NOMO-1 treated with DMSO at 0.1 percent for 48 hours (cell line): ENCODE measurements around the gene UNC13C.

Experiments used
- DNase-seq: peaks from one replicate; lab custom pipeline; 2025; ENCODE audit not compliant: unreplicated experiment; lab: John Stamatoyannopoulos, UW

The UNC13C gene

DNA sequence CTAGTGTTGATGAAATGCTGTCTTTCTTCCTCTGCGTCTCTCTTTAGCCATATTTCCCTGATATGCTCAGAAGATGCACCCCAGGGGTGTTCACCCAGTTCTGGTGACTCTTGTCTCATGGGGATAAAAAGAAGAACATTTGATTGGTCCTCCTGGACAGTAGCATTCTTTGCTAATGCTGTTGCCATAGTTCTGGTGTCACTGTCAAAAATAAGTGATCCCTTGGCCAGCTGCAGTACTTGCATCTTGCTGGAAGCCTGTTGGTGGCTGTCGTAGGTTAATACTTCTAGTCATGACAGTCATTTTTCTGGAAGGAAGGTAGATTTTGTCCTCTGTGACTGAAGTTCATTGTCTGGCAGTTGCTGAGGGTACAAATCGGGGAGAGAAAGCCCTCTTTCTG, 124.5 kb downstream of the UNC13C start:
- no peak for DNase-seq

DNA sequence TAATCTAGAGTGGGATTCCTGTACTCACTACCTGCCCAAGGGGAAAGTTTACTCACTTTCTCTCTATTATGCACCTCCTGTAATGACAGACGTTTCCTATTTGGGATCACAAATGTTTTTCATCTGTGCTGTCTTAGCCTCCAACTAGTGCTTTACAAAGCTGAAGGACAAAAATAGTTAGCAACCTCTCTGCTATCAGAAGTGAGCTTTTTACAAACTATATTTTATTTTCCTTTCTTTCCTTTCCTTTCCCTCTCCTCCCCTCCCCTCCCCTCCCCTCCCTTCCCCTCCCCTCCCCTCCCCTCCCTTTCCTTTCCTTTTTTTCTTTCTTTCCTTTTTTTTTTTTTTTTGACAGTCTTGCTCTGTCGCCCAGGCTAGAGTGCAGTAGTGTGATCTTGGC, 130.8 kb downstream of the UNC13C start:
- DNase-seq, result no peak

DNA sequence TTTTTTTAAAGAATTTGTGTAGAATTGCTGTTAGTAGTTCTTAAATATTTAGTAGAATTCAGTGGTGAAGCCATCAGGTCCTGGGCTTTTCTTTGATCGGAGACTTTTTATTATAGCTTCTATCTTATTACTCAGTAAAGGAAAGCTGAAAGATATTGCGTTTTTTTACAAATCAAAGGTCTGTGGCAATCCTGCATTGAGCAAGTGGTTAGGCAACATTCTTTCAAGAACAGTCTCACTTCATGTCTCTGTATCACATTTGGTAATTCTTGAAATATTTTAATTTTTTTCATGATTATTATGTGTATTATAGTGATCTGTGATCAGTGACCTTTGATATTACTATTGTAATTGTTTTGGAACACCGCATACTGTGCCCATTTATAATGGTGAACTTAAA, 140.8 kb downstream of the UNC13C start:
- peak; percentile 60 for DNase-seq

DNA sequence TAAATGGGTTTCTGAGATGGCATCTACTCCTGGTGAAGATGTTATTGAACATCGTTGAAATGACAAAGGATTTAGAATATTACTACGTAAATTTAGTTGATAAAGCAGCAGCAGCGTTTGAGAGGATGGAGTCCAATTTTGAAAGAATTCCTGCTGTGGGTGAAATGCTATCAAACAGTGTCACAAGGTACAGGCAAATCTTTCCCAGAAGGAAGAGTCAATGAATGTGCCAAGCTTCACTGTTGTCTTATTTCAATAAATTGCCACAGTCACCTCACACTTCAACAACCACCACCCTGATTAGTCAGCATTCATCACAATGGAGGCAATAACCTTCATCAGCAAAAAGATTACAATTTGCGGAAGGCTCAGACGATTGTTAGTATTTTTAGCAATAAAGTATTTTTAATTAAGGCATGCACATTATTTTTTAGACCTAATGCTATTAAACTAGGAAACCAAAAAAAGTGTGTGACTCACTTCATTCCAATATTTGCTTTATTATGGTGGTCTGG, 142.8 kb downstream of the UNC13C start:
- no peak for DNase-seq

DNA sequence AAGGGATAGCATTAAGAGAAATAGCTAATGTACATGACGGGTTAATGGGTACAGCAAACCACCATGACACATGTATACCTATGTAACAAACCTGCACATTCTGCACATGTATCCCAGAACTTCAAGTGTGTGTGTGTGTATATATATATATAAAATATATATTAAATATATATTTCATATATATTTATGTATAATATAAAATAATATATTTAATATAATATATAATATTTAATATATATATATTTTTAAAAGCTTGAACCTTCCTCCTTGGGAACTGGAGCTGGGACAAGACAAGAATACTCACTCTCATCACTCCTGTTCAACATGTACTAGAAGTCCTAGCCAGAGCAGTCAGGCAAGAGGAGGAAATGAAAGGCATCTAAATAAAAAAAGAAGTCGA, 149.3 kb downstream of the UNC13C start:
- no peak for DNase-seq

DNA sequence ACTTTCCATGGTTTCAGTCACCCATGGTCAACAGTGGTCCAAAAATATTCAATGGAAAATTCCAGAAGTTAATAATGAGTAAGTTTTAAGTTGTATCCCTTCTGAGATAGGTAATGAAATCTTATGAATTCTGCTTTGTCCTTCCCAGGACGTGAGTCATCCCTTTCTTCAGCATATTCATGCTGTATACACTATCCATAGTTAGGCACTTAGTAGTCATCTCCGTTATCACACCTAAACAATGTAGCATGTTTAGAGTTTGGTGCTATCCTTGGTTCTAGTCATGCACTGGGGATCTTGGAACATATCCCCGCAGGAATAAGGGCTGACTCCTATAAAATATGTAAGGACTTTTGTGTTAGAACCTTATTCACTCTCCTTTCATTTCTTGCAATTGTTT, 153.2 kb downstream of the UNC13C start:
- DNase-seq, result no peak

DNA sequence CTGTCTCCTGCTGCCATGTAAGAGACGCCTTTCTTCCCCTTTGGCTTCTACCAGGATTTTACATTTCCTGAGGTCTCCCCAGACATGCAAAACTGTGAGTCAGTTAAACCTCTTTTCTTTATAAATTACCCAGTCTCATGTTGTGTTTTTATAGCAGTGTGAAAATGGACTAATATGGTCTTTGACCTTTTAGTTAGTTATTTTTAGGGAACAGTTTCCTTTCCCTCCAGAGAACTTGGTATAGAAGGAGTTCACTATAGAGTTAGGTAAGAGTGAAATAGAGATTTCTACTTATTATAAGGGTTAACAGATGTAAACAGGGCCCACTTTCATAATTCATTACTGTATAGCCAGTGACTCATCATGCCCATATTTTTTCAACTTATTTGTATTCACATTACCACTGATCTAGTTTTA, 170.9 kb downstream of the UNC13C start:
- peak; percentile 58 for DNase-seq

DNA sequence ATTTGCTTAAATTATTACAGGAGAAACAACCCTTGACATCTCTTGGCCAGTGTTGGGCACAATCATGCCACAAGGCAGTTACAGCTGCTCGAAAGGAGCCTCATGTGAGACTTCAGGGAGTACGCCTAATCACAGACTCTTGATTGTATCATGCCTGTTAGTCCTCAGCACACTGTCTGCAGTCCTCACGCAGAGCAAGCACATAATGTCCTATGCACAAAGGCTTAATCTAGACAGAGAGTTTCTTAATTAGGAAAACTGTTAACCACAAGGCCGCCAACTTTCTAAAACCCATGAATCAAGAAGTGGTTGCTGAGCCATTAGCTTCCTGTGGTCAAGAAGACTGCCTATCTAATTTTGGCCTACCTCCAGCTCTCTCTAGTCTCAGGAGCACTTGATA, 172.0 kb downstream of the UNC13C start:
- peak; percentile 97 for DNase-seq

DNA sequence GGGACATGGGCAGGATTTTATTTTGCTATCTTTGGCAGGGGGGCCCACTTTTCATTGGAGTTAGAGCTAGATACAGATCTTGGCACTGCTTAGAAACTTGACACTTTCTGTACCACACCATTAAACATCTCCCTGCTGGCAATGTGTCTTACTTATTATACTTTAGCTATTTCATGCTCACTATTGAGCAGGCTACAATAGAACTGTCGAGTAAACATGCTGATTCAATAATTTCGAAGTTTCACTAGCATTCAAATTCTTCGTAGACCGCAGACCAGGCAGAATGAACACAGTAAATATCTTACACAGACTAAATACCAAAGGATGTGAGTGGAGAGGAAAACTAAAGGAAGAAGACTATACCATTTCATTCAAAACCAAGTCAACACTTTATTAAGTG, 180.8 kb downstream of the UNC13C start:
- DNase-seq, result no peak

DNA sequence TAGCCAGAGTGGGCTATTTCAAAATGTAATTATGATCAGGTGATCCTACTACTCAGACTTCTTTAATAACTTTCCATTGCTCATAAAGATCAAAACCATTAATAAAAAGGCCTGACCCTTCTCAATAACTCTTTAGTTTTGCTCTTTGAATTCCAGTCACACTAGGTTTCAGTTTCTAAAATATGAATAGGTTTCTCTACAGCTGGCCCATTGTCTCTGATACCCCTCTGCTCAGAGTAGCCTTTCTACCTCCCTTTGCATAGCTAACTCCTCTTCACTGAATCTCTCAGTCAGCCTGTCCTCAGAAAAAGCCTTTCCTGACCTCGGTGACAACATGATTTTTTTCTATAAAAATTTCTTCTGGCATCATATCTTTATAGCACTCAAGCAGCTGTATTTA, 209.1 kb downstream of the UNC13C start:
- DNase-seq, result no peak

DNA sequence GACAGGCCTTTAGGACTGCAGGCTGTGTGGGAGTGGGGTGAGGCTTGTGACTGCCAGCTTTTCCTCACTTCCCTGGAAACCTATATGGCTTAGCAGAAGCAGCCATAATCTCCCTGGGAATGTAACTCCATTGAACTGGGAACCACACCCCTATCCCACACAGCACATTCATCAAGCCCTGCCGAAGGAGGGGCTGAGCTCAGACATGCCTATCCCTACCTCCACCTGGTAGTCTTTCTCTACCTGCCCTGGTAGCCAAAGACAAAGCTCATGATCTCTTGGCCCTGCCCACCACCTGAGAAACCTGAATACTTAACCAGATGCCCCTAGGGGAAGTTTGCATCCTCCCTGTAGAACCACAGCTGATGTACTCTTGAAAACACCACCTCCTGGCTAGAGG, 219.8 kb downstream of the UNC13C start:
- no peak for DNase-seq

DNA sequence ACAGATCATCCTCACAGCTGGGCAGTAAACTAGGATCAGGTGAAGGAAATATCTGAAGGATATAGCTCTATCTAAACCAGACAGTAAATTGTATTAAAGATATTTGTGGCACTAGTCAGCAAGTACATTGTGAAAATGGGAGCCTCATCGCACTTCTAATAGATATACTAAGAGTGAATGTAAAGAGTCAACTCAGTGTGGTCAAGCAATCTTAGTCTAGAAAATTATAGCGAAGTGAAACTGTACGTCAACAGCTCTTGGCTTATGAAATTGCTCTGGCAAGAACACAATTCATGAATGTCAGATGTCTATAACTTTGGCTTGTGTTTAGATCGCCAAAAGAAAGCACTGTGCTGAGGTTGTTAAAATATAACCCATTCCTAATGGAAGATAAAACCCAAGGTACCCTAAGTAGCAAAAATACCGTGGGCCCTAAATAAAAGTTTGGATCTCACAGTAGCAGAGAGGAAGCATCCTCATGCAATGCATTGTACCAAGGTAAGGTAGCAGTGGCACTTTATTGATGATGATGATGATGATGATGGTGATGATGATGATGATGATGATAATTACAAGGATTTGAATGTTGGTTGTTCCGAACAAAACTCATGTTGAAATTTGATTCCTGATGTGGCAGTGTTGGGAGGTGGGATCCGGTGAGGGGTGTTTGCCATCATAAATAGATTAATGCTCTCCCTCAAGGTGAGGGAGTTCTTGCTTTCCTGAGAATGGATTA, 228.5 kb downstream of the UNC13C start:
- peak; percentile 83 for DNase-seq

DNA sequence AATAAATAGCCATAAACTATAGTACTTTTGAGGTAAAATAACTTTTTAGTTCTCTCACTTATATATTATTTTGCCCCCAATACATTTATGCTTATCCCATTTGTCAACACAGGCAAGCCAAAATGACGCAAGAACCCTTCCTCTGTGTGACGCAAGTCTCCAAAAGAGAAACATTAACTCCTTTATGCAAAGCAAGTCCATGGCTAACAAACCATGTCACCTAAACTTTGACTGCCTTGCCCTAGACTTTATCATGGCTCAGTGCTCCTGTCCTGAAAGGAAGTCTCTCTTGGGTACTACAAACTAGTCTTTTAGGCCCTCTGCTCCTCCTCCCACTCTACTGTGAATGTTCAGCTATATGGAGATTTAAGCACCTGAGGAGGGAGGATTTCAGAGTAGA, 230.5 kb downstream of the UNC13C start:
- peak; percentile 35 for DNase-seq

DNA sequence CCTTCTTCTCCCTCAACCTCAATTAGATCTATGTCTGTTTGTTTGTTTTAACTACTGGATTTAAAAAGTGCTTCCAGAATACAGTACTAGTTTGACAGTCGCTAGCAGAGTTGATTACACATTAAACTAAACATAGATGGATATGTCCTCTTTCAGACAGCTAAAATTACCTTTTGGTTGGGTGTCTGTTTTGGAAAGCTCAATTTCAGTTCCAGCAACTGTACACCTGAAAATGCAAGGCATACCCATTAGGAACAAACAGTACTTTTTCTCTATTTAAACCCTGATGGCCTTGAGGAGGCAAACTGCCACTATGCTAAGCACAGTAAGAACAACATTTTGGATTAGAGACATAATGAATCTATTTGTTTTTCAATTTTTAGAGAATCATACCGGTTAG, 234.4 kb downstream of the UNC13C start:
- DNase-seq, result no peak

DNA sequence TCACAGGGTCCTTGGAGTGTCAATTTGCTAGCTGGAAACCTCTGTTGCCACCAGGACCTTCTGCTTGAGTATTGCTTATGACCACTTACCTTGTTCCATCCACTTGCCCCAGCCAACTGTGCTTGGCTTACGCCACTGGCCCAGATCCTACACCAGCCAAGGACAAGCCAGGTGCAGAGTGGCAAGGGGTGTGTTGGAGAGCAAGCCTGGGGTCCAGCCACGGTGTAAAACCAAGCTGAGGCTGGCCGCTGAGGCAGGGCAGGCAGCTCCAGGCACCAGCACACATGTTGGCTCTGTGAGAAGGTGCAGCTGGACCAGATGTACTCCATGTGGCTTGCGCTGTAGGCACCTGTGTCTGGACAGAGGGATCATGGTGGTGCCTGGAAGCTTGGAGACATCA, 248.2 kb downstream of the UNC13C start:
- DNase-seq, result no peak

DNA sequence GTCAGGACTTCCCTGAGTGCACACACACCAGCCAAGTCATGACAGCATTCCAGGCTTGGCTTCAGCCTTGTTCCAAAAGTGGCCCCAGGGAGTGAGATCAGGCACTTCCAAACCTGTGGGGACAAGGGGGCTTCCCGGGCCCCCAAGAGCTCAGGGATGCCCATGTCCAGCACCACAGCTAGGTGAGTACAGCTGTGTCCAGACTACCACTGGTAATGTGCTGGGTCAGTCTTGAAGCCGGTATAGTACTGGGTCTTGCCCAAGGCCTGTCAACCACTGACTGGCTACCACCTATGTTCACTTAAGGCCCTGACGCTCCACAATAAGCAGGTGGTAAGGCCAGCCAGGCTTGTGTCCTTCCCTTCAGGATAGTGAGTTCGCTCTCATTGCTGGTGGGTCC, 249.3 kb downstream of the UNC13C start:
- no peak for DNase-seq

DNA sequence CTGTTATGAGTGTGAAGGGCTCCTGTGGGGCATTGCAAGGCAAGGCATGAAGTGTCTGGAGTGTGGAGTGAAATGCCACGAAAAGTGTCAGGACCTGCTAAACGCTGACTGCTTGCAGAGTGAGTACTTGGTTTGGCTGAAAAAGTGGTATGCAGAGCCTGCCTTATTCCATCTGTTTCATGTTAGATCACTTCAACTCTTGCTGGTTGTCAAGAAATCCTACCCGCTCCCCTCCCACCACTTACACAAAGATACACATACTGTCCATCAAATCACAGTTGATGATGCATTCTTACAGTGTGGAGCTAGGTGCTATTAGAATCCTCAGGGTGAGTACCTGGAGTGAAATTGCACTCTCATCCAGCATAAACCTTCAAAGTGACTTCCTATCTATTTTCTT, 272.1 kb downstream of the UNC13C start:
- no peak for DNase-seq

DNA sequence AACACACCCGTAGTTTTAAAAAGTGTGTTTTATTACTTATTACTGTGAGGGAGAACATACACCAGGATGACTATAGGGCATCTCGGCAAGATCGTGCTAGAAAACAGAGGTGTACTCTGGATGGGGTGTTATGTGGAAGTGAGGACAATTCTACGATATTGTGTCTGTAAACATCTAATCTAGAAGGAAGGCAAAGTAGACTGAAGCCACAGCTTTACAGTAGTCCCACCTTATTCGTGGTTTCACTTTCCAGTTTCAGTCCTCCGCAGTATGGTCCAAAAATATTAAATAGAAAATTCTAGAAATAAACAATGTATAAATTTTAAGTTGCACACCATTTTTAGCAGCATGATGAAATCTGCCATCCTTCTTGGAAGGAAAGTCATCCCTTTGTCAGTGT, 277.9 kb downstream of the UNC13C start:
- no peak for DNase-seq

DNA sequence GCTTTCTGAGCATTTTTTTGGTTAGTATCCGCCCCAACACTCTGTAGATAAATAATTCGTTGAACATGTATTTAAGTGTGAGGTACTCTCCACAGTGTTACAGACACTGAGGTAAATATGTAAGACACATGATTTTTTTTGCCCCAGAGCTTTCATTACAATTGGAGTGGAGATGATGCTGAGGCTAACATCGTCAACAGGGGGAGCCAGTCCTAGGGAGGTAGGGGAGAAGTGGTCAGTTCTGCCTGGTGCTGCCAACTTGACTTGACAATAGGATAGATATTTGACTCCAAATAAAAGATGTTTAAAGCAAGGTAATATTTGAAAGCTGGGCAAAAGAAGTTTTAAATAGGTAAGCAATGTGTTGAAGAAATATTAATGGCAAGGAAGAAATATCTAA, 295.7 kb downstream of the UNC13C start:
- no peak for DNase-seq

DNA sequence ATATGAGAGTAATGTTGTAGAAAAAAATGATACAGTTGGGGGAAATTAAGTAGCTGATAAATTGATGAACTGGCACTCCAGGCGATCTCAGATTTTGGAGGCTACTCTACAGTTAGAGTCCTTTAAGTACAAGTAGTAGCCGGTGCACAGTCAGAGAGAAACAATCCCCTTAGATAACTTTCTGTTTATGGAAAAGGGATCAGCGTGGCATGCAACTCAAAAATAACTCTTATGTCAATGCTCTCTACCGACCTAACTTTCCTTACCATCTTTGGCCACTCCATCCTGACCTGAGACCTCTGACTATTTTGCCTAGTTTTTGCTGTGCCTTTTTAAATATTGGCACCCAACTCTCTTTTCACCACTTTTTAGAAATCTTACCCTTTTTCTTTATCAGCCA, 299.6 kb downstream of the UNC13C start:
- DNase-seq, result no peak

DNA sequence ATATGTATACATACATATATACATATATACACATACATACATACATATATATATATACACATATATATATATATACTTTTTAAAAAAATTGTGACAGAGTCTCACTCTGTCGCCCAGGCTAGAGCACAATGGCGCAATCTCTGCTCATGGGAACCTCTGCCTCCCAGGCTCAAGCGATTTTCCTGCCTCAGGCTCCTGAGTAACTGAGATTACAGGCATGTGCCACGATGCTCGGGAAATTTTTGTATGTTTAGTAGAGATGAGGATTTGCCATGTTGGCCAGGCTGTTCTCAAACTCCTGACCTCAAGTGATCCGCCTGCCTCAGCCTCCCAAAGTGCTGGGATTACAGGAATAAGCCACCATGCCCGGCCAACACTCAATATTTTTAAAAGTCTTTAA, 302.5 kb downstream of the UNC13C start:
- DNase-seq, result no peak

DNA sequence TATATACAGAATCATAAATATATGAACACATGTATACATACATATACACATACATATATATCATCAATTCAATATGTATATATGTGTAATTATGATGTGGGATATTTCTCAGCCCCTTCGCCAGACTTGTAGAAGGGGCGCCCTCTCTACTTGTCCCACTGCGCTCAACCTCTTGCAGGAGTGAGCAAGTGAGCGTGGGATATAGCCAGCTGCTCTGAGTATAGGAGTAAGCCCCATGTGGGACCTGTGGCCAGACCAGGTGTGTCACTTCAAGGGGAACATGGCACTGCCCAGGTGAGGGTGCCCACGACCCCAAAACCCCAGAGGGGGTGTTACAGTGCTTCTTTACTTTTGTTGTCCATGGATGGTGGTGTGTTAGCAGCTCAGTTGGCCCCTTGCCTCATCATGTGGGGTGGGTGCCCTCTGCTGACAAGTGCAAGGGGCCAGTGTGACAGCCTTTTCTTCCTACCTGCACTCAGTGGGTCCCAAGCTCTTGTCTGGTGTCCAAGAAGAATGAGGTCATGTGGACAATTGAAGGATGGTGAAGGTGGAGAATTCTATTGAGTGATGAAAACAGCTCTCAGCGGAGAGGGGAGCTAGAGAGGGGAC, 304.1 kb downstream of the UNC13C start:
- no peak for DNase-seq

DNA sequence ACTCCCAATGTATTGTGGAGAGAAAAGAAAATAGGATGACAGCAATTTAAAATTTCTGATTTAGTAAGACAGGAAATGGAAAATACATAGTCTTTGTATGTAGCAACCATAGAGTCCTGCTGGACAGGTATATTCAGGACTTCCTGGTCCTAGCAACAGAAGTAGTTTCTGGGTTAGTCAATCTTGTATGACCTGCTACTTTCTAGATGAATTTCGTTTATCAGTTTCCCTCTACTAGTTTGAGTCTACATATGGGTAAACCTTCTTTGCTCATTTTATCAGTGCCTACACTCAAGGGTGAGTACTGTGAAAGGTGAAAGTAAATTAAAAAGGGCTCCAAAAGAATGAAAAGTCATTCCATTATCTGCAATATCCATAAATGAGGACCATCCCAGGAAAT, 309.8 kb downstream of the UNC13C start:
- no peak for DNase-seq
